Stomach (tissue), 9 donors: ENCODE results near the gene STUM. TPM values are rescaled to one million over a fixed set of nuclear protein-coding genes. Genes with fewer than 3 reads are reported as not detected.

Source experiments
- DNase-seq, 2 donors: peaks; one replicate each; pipeline versions ENCODE4 v3.0.0 to v3.0.0-alpha.2; 2013 to 2019
- H3K27ac ChIP-seq, 5 donors: fragments of 200-600 bp in 4 of 5; sonication (generic) in 4 of 5; one replicate each; pipeline ENCODE4 v1.5.1; 2013 to 2019; ENCODE audit warnings: mild to moderate bottlenecking in 1 of 5, moderate library complexity in 1 of 5
- H3K27me3 ChIP-seq, 3 donors: fragments of 200-600 bp; sonication (generic); one replicate each; pipeline ENCODE4 v1.5.1; 2017 to 2019; ENCODE audit warnings: mixed run types in 1 of 3
- H3K36me3 ChIP-seq, 4 donors: fragments of 200-600 bp; sonication (generic); 1 replicate in 3 of 4; 2 replicates in 1 of 4; pipeline ENCODE4 v1.5.1; 2016 to 2019
- H3K4me1 ChIP-seq, 4 donors: fragments of 200-600 bp; sonication (generic); one replicate each; pipeline ENCODE4 v1.5.1; 2016 to 2019
- H3K4me3 ChIP-seq, 4 donors: fragments of 200-600 bp; sonication (generic) in 3 of 4; one replicate each; pipeline ENCODE4 v1.5.1; 2016 to 2019; ENCODE audit warnings: mild to moderate bottlenecking in 1 of 4
- H3K9me3 ChIP-seq, 4 donors: fragments of 200-600 bp; sonication (generic); one replicate each; pipeline ENCODE4 v1.5.1; 2016 to 2019
- EP300 ChIP-seq: sonication (generic); formaldehyde crosslinking; IDR thresholded peaks from one replicate; pipeline ENCODE4 v1.6.1; 2017; ENCODE audit warnings: antibody characterized with exemption
- POLR2A ChIP-seq, 4 donors: fragments of 450-650 bp; IDR thresholded peaks; one replicate each; pipeline ENCODE4 v1.6.1; 2016; ENCODE audit warnings: antibody characterized with exemption in 4 of 4, control low read depth in 2 of 4, mild to moderate bottlenecking in 1 of 4, moderate library complexity in 1 of 4
- POLR2AphosphoS5 ChIP-seq, 3 donors: sonication (generic); formaldehyde crosslinking; IDR thresholded peaks; one replicate each; pipeline ENCODE4 v1.6.1; 2016; ENCODE audit warnings: antibody characterized with exemption in 3 of 3
- WGBS, 5 donors: extraction: QIAGEN DNeasy Blood & Tissue Kit in 3 of 5; methylation state at CpG; one replicate each; pipeline versions ENCODE4 v1.1.5 to v1.1.7; 2013 to 2018; 5-methylcytosine and 5-hydroxymethylcytosine counted together
- intact Hi-C: fragments of 100-400 bp; cut with DNase I; formaldehyde crosslinking; loops from one replicate; pipeline ENCODE4 v1.15.1; 2023; ENCODE audit warnings: low total_unique reads
- polyA plus RNA-seq, 3 donors: library from polyadenylated mRNA; stranded (reverse); fragments of 200-250 nt; gene quantifications; one replicate each; pipeline ENCODE4 v1.2.3, GENCODE V29; 2013
- total RNA-seq, 5 donors: library from RNA; depleted of rRNA; stranded (reverse); fragments of >200 nt; gene quantifications; one replicate each; pipeline versions ENCODE4 v1.1.0 to v1.2.3, GENCODE V29; 2014 to 2016
- TF ChIP-seq, protein P1 (sequence below), 7 experiments: fragments of 450-650 bp in 4 of 7; fragments of 200-600 bp in 3 of 7; sonication (generic) in 3 of 7; IDR thresholded peaks; one replicate each; pipeline ENCODE4 v1.5.1; 2016 to 2019; ENCODE audit warnings: antibody characterized with exemption in 7 of 7, control low read depth in 2 of 7, mild to moderate bottlenecking in 1 of 7
- donor health status: healthy with polysubstance abuse.
- donor health status: Bipolar disorder and iron deficiency.
- donor health status: healthy.

STUM gene
- total and polyA plus RNA-seq, 8 donors, result under 0.01 to 2.8 (median 1.5) TPM

DNA sequence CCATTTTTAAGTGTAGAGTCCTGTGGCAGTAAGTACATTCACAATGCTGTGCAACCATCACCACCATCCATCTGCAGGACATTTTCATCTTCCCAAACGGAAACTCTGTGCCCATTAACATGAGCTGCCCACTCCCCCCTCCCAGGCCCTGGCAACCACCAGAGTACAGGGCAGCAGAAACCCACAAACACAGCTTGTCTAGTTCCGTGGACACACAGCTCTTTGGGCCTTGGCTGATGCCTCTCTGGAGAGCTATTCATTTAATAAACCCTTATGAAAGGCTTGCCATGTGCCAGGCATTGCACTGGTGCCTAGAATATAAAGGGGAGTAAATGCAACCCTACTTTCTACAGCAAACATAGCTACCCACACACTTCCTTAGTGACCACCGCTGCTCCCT lies 28.0 kb downstream of the STUM start:
- H3K4me1 ChIP-seq, result peaks cover 0 to 12% (median 5%) of the 10 kb centered on the region in 4 donors
- no peaks in the 10 kb centered on the region for H3K36me3 ChIP-seq
- H3K27me3 ChIP-seq, result no peaks in the 10 kb centered on the region
- WGBS, 5 donors, result 66 to 80% (median 71%) methylated on average over 3 of the region's 3 CpGs
- no peak overlapping the region for H3K27ac ChIP-seq
- no peak for DNase-seq
- TF ChIP-seq, protein P1, sequence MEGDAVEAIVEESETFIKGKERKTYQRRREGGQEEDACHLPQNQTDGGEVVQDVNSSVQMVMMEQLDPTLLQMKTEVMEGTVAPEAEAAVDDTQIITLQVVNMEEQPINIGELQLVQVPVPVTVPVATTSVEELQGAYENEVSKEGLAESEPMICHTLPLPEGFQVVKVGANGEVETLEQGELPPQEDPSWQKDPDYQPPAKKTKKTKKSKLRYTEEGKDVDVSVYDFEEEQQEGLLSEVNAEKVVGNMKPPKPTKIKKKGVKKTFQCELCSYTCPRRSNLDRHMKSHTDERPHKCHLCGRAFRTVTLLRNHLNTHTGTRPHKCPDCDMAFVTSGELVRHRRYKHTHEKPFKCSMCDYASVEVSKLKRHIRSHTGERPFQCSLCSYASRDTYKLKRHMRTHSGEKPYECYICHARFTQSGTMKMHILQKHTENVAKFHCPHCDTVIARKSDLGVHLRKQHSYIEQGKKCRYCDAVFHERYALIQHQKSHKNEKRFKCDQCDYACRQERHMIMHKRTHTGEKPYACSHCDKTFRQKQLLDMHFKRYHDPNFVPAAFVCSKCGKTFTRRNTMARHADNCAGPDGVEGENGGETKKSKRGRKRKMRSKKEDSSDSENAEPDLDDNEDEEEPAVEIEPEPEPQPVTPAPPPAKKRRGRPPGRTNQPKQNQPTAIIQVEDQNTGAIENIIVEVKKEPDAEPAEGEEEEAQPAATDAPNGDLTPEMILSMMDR (IDR thresholded peaks at IDR 0.05), result no peak
- TF ChIP-seq EP300 (no peak), POLR2AphosphoS5 (IDR thresholded peaks at IDR 0.05) (no peak), POLR2A (IDR thresholded peaks at IDR 0.05) (no peak)
- no peaks in the 10 kb centered on the region for H3K9me3 ChIP-seq
- H3K4me3 ChIP-seq, result no peak overlapping the region
- intact Hi-C loops, result no loop called here

DNA sequence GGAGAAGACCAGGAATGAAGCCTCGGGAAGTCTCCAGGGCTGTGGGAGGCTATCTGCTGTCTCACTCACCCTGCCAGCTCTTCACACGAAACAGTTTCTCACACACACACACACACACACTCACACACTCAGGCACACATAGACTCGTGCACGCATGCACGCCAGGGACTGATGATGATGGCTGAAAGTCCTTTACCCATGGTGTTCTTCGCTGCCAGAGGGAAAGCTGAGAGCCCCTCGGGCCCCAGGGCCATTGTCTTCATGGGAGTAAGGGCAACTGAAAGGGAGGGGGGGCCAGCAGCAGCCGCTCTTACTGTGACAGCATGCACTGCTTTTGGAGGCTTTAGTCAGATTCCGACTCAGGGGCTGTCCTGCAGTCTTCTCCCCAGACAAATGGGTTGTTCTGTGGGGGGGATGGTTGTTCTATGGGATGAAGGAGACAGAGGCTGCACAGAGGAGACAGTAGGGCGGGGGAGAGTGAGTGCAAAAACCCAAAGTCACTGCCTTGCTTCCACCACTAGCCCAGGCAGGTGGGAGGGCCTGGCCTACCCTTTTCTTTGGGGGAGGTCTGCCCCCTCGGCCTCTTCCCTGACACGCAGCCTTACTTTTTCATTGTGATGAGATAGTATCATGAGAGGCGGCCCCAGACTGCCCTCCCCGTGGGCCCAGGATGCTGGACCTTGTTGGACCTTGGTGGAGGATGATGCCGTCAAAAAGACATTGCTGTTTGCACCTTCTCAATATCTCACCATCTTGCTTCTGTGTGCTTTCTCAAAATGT lies 29.0 kb downstream of the STUM start:
- Histone ChIP-seq H3K4me1 (peaks cover 0 to 12% (median 5%) of the 10 kb centered on the region in 4 donors), H3K9me3 (no peaks in the 10 kb centered on the region), H3K27ac (no peak overlapping the region), H3K4me3 (no peak overlapping the region), H3K36me3 (no peaks in the 10 kb centered on the region), H3K27me3 (no peaks in the 10 kb centered on the region)
- DNase-seq, result no peak
- intact Hi-C loops, result no loop called here
- WGBS, 5 donors, result 74 to 80% (median 79%) methylated on average over 12 to 15 of the region's 15 CpGs
- TF ChIP-seq, protein P1 (IDR thresholded peaks at IDR 0.05), result no peak
- no peak for TF ChIP-seq POLR2A (IDR thresholded peaks at IDR 0.05)
- TF ChIP-seq POLR2AphosphoS5 (IDR thresholded peaks at IDR 0.05), result no peak
- TF ChIP-seq EP300, result no peak

DNA sequence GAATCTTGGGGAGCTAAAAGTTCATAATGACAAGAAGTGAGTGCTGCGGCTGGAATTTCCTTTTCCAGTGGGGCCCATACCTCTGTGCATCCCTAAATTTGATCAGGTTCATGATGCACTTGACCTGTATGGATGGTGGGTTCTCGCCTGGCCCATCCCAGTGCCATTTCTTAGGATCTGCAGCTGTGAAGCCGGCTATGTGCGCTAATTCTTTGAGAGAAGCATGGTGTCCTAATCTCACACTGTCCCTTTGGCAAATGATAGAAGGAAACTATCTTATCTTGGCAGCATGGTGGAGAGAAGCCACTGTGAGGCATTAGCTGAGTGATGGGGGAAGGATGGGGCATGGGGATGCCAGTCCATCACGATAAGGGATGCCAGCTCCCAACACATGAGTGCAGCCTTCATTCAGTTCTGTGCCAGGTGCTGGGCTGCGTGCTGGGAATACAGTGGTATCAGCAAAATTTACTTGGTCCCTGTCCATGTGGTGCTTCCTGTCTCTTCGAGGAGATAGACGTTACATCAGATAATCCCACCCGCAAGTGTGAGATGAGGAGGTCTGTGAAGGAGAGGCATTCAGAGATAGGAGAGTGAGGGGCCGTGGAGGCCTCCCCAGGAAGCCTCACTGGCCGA lies 30.5 kb downstream of the STUM start:
- Histone ChIP-seq H3K27me3 (no peaks in the 10 kb centered on the region), H3K4me3 (no peak overlapping the region), H3K9me3 (no peaks in the 10 kb centered on the region), H3K4me1 (peaks cover 0 to 12% (median 5%) of the 10 kb centered on the region in 4 donors), H3K27ac (no peak overlapping the region), H3K36me3 (no peaks in the 10 kb centered on the region)
- TF ChIP-seq POLR2AphosphoS5 (IDR thresholded peaks at IDR 0.05), result no peak
- TF ChIP-seq, protein P1 (IDR thresholded peaks at IDR 0.05), result no peak
- TF ChIP-seq POLR2A (IDR thresholded peaks at IDR 0.05), result no peak
- no peak for TF ChIP-seq EP300
- 87 to 92% (median 89%) methylated on average over 11 of the region's 11 CpGs for WGBS, 5 donors
- no peak for DNase-seq
- intact Hi-C loops, result no loop called here

GRCh38 chr1:226579781-226580323 lies 31.3 kb downstream of the STUM start:
- WGBS, 5 donors, result 87 to 92% (median 91%) methylated on average over 6 of the region's 6 CpGs
- H3K36me3 ChIP-seq, result no peaks in the 10 kb centered on the region
- no peaks in the 10 kb centered on the region for H3K9me3 ChIP-seq
- no peak overlapping the region for H3K4me3 ChIP-seq
- no peak for DNase-seq
- no peak for TF ChIP-seq EP300
- no peak for TF ChIP-seq POLR2AphosphoS5 (IDR thresholded peaks at IDR 0.05)
- TF ChIP-seq, protein P1 (IDR thresholded peaks at IDR 0.05), result no peak
- TF ChIP-seq POLR2A (IDR thresholded peaks at IDR 0.05), result no peak
- H3K27me3 ChIP-seq, result no peaks in the 10 kb centered on the region
- H3K27ac ChIP-seq, result no peak overlapping the region
- intact Hi-C loops, result no loop called here
- peaks cover 0 to 12% (median 5%) of the 10 kb centered on the region in 4 donors for H3K4me1 ChIP-seq
